ENCODE measurements around the gene ADSS2. TPM values are rescaled to one million over a fixed set of nuclear protein-coding genes. Genes with fewer than 3 reads are reported as not detected.
A peak's percentile ranks its signal among the peaks of the same experiment; 100 is the strongest.

Gene ADSS2
- total RNA-seq, 1 donor from 2014 or later: 52.4 TPM

DNA sequence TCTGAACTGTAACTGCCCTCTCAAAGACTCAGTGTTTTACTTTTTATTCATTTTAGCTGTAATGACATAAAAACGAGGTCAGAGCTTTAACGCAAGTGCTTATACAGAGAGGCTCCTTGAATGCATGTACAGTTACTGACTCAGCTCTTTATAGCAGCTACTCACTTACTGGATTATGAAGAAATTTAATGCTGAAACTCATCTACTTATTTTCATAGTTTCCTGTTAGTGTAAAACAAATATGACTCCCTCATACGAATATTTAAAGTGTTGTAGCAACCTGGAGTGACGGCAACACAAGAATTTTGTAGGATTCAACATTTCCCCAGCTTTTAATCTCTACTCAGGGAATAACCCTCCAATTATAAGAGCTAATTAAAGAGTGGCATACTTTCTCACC is 32.7 kb downstream of the ADSS2 start:
- H3K27me3 Mint-ChIP-seq (ENCODE audit: low read depth): no peaks in the 10 kb centered on the region
- no peak for DNase-seq (ENCODE audit: low spot score in 2 of 2, unreplicated experiment in 2 of 2)
- H3K4me1 Mint-ChIP-seq: no peaks in the 10 kb centered on the region
- no peak overlapping the region for H3K27ac Mint-ChIP-seq
- peaks cover 50% of the 10 kb centered on the region for H3K36me3 Mint-ChIP-seq
- TF ChIP-seq, protein P1, sequence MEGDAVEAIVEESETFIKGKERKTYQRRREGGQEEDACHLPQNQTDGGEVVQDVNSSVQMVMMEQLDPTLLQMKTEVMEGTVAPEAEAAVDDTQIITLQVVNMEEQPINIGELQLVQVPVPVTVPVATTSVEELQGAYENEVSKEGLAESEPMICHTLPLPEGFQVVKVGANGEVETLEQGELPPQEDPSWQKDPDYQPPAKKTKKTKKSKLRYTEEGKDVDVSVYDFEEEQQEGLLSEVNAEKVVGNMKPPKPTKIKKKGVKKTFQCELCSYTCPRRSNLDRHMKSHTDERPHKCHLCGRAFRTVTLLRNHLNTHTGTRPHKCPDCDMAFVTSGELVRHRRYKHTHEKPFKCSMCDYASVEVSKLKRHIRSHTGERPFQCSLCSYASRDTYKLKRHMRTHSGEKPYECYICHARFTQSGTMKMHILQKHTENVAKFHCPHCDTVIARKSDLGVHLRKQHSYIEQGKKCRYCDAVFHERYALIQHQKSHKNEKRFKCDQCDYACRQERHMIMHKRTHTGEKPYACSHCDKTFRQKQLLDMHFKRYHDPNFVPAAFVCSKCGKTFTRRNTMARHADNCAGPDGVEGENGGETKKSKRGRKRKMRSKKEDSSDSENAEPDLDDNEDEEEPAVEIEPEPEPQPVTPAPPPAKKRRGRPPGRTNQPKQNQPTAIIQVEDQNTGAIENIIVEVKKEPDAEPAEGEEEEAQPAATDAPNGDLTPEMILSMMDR (IDR thresholded peaks at IDR 0.05; ENCODE audit: unreplicated experiment): no peak
- no peak overlapping the region for H3K4me3 Mint-ChIP-seq
- no peaks in the 10 kb centered on the region for H3K9me3 Mint-ChIP-seq

DNA sequence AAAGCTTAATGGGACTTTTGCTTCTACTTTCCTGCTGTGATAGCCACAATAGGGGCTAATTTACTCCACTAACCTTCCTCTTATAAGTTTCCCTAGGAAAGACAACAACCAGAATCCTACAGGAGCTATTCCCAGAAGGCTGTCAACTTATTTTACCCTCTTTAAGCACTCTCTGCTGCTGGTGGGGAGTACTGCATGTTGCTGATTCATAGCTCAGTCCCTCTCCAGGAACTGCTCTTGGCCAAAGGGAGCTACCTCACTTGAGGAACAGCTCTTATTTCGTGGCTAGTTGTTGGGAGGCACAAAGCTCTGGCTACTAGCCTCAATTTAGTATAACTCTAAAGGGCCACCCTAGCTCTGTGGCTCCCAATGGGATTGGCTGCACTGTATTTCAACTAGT is 37.2 kb downstream of the ADSS2 start:
- H3K27ac Mint-ChIP-seq: no peak overlapping the region
- H3K36me3 Mint-ChIP-seq: peaks cover 57% of the 10 kb centered on the region
- H3K4me3 Mint-ChIP-seq: no peak overlapping the region
- H3K9me3 Mint-ChIP-seq: no peaks in the 10 kb centered on the region
- TF ChIP-seq, protein P1 (IDR thresholded peaks at IDR 0.05; ENCODE audit: unreplicated experiment): no peak
- H3K4me1 Mint-ChIP-seq: peaks cover 5% of the 10 kb centered on the region
- DNase-seq (ENCODE audit: low spot score in 2 of 2, unreplicated experiment in 2 of 2): no peak
- no peaks in the 10 kb centered on the region for H3K27me3 Mint-ChIP-seq (ENCODE audit: low read depth)

DNA sequence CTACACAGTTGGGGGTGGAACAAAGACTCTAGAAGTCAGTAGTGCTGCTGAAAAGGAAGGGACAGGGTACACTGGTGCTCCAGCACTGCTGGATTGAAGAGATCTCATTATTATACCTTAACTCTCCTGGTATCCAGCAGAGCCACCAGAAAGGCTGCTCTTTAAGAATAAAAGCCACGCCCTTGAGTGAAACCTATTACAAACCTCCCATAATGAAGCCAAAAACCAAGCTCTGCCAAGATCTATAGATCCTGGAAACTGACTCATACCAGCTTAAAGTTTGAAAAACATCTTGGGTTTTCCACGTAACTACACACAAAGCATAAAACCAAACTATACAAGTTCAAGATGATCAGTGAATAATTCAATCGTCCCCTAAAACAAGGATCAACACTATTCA is 38.0 kb downstream of the ADSS2 start:
- peaks cover 53% of the 10 kb centered on the region for H3K36me3 Mint-ChIP-seq
- TF ChIP-seq, protein P1 (IDR thresholded peaks at IDR 0.05; ENCODE audit: unreplicated experiment): no peak
- peaks cover 5% of the 10 kb centered on the region for H3K4me1 Mint-ChIP-seq
- H3K4me3 Mint-ChIP-seq: no peak overlapping the region
- no peak for DNase-seq (ENCODE audit: low spot score in 2 of 2, unreplicated experiment in 2 of 2)
- H3K27ac Mint-ChIP-seq: no peak overlapping the region
- no peaks in the 10 kb centered on the region for H3K9me3 Mint-ChIP-seq
- H3K27me3 Mint-ChIP-seq (ENCODE audit: low read depth): no peaks in the 10 kb centered on the region

DNA sequence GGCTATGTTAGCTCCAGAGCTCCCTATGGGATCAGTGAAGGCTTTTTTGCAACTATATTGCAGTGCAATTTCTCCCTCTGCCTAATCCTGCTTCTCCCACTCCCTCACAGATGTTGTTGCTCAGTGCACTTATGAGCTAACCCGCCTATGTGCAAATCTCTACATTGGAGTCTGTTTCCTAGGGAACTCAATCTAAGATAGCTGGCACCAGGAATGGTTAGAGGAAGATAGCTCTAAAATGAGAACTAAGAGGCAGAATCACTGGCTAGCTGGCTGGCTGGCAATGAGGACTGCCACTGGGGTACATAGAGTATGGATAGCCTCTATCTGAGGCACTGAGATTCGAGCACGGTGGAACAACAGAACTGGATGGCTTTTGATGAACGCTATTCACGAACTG is 39.5 kb downstream of the ADSS2 start:
- H3K4me1 Mint-ChIP-seq: peaks cover 5% of the 10 kb centered on the region
- H3K27me3 Mint-ChIP-seq (ENCODE audit: low read depth): no peaks in the 10 kb centered on the region
- no peak for DNase-seq (ENCODE audit: low spot score in 2 of 2, unreplicated experiment in 2 of 2)
- no peak overlapping the region for H3K27ac Mint-ChIP-seq
- TF ChIP-seq, protein P1 (IDR thresholded peaks at IDR 0.05; ENCODE audit: unreplicated experiment): no peak
- H3K4me3 Mint-ChIP-seq: no peak overlapping the region
- peaks cover 47% of the 10 kb centered on the region for H3K36me3 Mint-ChIP-seq
- no peaks in the 10 kb centered on the region for H3K9me3 Mint-ChIP-seq

DNA sequence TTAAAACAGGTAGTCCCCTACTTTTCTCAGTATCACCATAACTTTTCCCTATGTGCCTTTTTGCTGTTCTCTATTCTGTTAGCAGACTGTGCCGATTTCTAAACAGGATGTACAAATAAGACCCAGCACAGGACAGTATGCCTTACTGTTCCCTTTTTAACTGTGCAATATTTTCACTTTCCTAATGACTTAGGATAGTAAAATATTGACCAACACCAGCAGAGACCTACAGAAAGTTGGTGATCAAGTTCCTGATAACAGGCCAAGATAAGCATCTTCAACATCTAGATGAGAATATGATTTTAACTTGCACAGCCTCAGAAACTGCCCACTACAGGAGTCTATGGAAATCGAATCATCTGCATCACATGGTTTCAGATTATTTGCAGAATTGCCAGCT is 42.0 kb downstream of the ADSS2 start:
- Mint-ChIP-seq H3K4me1 (peaks cover 13% of the 10 kb centered on the region), H3K4me3 (no peak overlapping the region), H3K36me3 (peaks cover 40% of the 10 kb centered on the region), H3K27me3 (ENCODE audit: low read depth) (no peaks in the 10 kb centered on the region), H3K9me3 (no peaks in the 10 kb centered on the region), H3K27ac (no peak overlapping the region)
- TF ChIP-seq, protein P1 (IDR thresholded peaks at IDR 0.05; ENCODE audit: unreplicated experiment): no peak
- DNase-seq (ENCODE audit: low spot score in 2 of 2, unreplicated experiment in 2 of 2): no peak

DNA sequence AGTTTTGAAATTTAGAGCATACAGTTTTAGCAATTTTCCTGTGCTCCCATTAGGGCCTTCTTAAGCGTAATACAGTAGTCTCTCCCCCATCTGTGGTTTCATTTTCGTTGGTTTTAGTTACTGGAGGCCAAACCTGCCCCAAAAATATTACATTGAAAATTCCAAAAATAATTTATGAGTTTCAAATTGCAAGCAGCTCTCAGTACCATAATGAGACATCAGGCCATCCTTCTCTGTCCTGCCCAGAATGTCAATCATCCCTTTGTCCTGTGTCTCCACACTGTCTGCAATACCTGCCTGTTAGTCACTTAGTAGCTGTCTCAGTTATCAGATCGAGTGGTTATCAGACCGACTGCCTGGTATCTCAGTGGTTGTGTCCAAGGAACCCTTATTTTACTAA is 45.4 kb downstream of the ADSS2 start:
- Mint-ChIP-seq H3K4me1 (peaks cover 13% of the 10 kb centered on the region), H3K27ac (peak overlapping the region; percentile 21), H3K9me3 (peaks cover 31% of the 10 kb centered on the region), H3K36me3 (peaks cover 48% of the 10 kb centered on the region), H3K27me3 (ENCODE audit: low read depth) (no peaks in the 10 kb centered on the region), H3K4me3 (no peak overlapping the region)
- DNase-seq (ENCODE audit: low spot score in 2 of 2, unreplicated experiment in 2 of 2): no peak
- TF ChIP-seq, protein P1 (IDR thresholded peaks at IDR 0.05; ENCODE audit: unreplicated experiment): no peak
